Limb (tissue), 2 donors: Measurements from ENCODE around the gene POU3F1.
A peak's percentile ranks its signal among the peaks of the same experiment; 100 is the strongest.
"Not testable (repeated sequence)": the region's sequence is repeated elsewhere in the genome, so short reads cannot be mapped to it uniquely, and the experiment has no call there.

Experiments
- DNase-seq, 2 donors: peaks; one replicate each; pipeline ENCODE4 v3.0.0-alpha.2; 2016; ENCODE audit errors: extremely low spot score in 2 of 2

Gene POU3F1

GRCh38 chr1:38047603-38048141 is 1.1 kb upstream of the POU3F1 start:
- DNase-seq: peak in 1 of 2 donors; percentile 54

- peak; percentile 79 to 91 for DNase-seq
Measured at GRCh38 chr1:38046884-38047602, 450 bp upstream of the POU3F1 start.

- DNase-seq: peak in 1 of 2 donors; percentile 46
Measured at GRCh38 chr1:38045401-38046332, 926 bp downstream of the POU3F1 start.

- DNase-seq: peak in 1 of 2 donors; percentile 43
Measured at GRCh38 chr1:38044221-38045215, 2.1 kb downstream of the POU3F1 start.

- DNase-seq: no peak
Measured at GRCh38 chr1:38043036-38043747, 3.4 kb downstream of the POU3F1 start.

- no peak for DNase-seq
Measured at GRCh38 chr1:38041936-38042834, 4.4 kb downstream of the POU3F1 start.

- no peak for DNase-seq
Measured at GRCh38 chr1:38039331-38040088, 7.1 kb downstream of the POU3F1 start.

- no peak for DNase-seq
Measured at GRCh38 chr1:38038861-38039260, 7.7 kb downstream of the POU3F1 start.

- no peak for DNase-seq
Measured at GRCh38 chr1:38037221-38037939, 9.2 kb downstream of the POU3F1 start.

- no peak for DNase-seq
Measured at GRCh38 chr1:38034871-38035270, 11.7 kb downstream of the POU3F1 start.

GRCh38 chr1:38032992-38033391 is 13.6 kb downstream of the POU3F1 start:
- not testable (repeated sequence) for DNase-seq

GRCh38 chr1:38031513-38031866 is 15.1 kb downstream of the POU3F1 start:
- DNase-seq: no peak

GRCh38 chr1:38030596-38031512 is 15.7 kb downstream of the POU3F1 start:
- no peak for DNase-seq

- DNase-seq: peak in 1 of 2 donors; percentile 58
Measured at GRCh38 chr1:38029685-38030511, 16.7 kb downstream of the POU3F1 start.

- peak in 1 of 2 donors; percentile 66 for DNase-seq
Measured at GRCh38 chr1:38029081-38029681, 17.4 kb downstream of the POU3F1 start.

- no peak for DNase-seq
Measured at GRCh38 chr1:38028671-38029070, 17.9 kb downstream of the POU3F1 start.
